ENCODE measurements around the gene KCNK4. TPM values are rescaled to one million over a fixed set of nuclear protein-coding genes. Genes with fewer than 3 reads are reported as not detected.

KCNK4 gene
- total and polyA plus RNA-seq, 2 of the 13 experiments (the other 11 are each of a cell fraction or from before 2014, with no cell fraction given), result not detected

DNA sequence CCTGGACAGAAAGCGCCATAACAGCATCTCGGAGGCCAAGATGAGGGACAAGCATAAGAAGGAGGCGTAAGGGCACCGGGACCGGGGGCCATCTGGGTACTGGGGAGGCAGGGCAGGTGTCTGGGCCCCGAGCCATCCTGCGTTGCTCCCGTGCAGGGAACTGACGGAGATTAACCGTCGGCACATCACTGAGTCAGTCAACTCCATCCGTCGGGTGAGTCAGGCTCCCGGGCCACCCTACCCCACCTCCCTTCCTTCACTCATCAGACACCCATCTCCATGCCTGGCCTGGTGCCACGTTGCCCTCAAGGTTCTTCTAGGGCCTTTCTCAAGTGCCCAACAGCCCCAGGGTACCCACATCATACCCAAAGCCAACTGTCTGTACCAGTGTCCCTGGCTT lies 24.8 kb upstream of the KCNK4 start (continued):
- TF ChIP-seq IRF1 (CRISPR knock-in tag; IDR thresholded peaks at IDR 0.05; ENCODE audit: low read depth) (no peak), SUZ12 (IDR thresholded peaks at IDR 0.05; ENCODE audit: low read depth, low read length) (no peak)

DNA sequence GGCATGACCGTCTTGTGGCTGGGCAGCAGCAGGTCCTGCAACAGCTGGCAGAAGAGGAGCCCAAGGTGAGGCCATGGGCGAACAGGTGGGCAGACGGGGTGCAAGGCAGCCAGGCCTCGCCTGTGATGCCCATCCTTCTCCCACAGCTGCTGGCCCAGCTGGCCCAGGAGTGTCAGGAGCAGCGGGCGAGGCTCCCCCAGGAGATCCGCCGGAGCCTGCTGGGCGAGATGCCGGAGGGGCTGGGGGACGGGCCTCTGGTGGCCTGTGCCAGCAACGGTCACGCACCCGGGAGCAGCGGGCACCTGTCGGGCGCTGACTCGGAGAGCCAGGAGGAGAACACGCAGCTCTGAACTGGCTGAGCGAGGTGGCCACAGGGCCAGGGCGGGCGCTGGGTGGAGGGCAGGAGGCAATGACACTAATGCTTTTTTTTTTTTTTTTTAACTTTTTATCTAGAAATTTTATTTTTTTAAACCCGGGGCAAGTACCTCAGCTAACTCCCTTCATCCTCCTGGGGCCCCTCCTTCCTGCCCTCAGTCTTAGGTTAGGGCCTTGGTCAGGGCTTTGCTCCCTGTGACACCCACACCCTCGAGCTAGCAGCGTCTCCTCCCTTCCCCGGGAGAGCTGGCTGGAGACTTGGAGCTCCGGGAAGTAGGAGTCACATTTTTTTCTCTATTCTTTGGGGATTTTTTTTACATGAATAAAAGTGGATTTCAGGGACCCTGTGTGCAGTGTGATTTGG lies 23.7 kb upstream of the KCNK4 start:
- no peak for ATAC-seq
- no peak overlapping the region for H3K4me3 ChIP-seq (replicated peaks in 1 of 3; ENCODE audit: insufficient read depth in 1 of 3, low read depth in 2 of 3, low read length in 3 of 3)
- DNase-seq (ENCODE audit: low spot score), result no peak
- H3K27ac ChIP-seq (ENCODE audit: extremely low read length, insufficient read depth, low read length), result no peak overlapping the region
- WGBS (ENCODE audit: low lambda C conversion rate), result 91% methylated on average over 20 of the region's 27 CpGs
- BruUV-seq (replicated peaks), result no TSS peak
- peaks cover 10% of the 10 kb centered on the region for H3K79me2 ChIP-seq (ENCODE audit: insufficient read depth, low read length)
- intact Hi-C loops (cut with micrococcal nuclease; ENCODE audit: unreplicated experiment), result no loop called here
- ChIA-PET POLR2A (interaction anchor here (0.7 to 5.9 kb wide), 6 partner anchors 15 to 63 kb away, joined by 3 to 113 read pairs (median 8); partner anchors contain the start of genes BAD, ESRRA, FKBP2 and PPP1R14B), CTCF (ENCODE audit: low intra/inter-chr PET ratio, low total read pairs) (no interaction called here)
- H2AFZ ChIP-seq (ENCODE audit: low read length), result no peak overlapping the region
- no peaks in the 10 kb centered on the region for H3K9me3 ChIP-seq (ENCODE audit: low read length)
- in situ Hi-C loops (cut with HindIII; ENCODE audit: extremely low pct_ligation_motif_present, low pct_unique_long_range_greater_than_20kb), result no loop called here
- H4K20me1 ChIP-seq (ENCODE audit: insufficient read depth, low read length), result no peaks in the 10 kb centered on the region
- peak overlapping the region; percentile 75; the same call in 1 of the 2 replicates for H3K9ac ChIP-seq (ENCODE audit: insufficient read depth, low read depth, low read length)
- peaks cover 1 to 13% of the 10 kb centered on the region in 2 experiments; a peak in 4 of 5 replicates for H3K36me3 ChIP-seq (replicated peaks in 1 of 2; ENCODE audit: control insufficient read depth in 1 of 2, insufficient read depth in 2 of 2, low read length in 2 of 2)
- H3K4me2 ChIP-seq (ENCODE audit: low read depth, low read length), result peak overlapping the region; percentile 95; the same call in 1 of the 2 replicates
- H3K27me3 ChIP-seq (ENCODE audit: control insufficient read depth in 1 of 2, insufficient read depth in 2 of 2, low read length in 2 of 2), result no peaks in the 10 kb centered on the region
- H3K4me1 ChIP-seq (ENCODE audit: insufficient read depth, low read length), result peaks cover 22% of the 10 kb centered on the region
- no peak for FAIRE-seq
- TF ChIP-seq SMAD3 (CRISPR knock-in tag; IDR thresholded peaks at IDR 0.05), result no peak
- 0 out of 2 replicates have a peak, but pooled peaks have one; percentile 7 for TF ChIP-seq ZNF143 (CRISPR knock-in tag; IDR thresholded peaks at IDR 0.05)
- TF ChIP-seq, protein P1, sequence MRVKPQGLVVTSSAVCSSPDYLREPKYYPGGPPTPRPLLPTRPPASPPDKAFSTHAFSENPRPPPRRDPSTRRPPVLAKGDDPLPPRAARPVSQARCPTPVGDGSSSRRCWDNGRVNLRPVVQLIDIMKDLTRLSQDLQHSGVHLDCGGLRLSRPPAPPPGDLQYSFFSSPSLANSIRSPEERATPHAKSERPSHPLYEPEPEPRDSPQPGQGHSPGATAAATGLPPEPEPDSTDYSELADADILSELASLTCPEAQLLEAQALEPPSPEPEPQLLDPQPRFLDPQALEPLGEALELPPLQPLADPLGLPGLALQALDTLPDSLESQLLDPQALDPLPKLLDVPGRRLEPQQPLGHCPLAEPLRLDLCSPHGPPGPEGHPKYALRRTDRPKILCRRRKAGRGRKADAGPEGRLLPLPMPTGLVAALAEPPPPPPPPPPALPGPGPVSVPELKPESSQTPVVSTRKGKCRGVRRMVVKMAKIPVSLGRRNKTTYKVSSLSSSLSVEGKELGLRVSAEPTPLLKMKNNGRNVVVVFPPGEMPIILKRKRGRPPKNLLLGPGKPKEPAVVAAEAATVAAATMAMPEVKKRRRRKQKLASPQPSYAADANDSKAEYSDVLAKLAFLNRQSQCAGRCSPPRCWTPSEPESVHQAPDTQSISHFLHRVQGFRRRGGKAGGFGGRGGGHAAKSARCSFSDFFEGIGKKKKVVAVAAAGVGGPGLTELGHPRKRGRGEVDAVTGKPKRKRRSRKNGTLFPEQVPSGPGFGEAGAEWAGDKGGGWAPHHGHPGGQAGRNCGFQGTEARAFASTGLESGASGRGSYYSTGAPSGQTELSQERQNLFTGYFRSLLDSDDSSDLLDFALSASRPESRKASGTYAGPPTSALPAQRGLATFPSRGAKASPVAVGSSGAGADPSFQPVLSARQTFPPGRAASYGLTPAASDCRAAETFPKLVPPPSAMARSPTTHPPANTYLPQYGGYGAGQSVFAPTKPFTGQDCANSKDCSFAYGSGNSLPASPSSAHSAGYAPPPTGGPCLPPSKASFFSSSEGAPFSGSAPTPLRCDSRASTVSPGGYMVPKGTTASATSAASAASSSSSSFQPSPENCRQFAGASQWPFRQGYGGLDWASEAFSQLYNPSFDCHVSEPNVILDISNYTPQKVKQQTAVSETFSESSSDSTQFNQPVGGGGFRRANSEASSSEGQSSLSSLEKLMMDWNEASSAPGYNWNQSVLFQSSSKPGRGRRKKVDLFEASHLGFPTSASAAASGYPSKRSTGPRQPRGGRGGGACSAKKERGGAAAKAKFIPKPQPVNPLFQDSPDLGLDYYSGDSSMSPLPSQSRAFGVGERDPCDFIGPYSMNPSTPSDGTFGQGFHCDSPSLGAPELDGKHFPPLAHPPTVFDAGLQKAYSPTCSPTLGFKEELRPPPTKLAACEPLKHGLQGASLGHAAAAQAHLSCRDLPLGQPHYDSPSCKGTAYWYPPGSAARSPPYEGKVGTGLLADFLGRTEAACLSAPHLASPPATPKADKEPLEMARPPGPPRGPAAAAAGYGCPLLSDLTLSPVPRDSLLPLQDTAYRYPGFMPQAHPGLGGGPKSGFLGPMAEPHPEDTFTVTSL (CRISPR knock-in tag; IDR thresholded peaks at IDR 0.05; ENCODE audit: borderline replicate concordance), result no peak
- no peak for TF ChIP-seq FOSL1 (CRISPR knock-in tag; IDR thresholded peaks at IDR 0.05; ENCODE audit: borderline replicate concordance)
- TF ChIP-seq, protein P2, sequence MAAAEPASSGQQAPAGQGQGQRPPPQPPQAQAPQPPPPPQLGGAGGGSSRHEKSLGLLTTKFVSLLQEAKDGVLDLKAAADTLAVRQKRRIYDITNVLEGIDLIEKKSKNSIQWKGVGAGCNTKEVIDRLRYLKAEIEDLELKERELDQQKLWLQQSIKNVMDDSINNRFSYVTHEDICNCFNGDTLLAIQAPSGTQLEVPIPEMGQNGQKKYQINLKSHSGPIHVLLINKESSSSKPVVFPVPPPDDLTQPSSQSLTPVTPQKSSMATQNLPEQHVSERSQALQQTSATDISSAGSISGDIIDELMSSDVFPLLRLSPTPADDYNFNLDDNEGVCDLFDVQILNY (CRISPR knock-in tag; conservative IDR thresholded peaks at IDR 0.05), result no peak
- TF ChIP-seq MAFF (IDR thresholded peaks at IDR 0.05; ENCODE audit: low read depth, low read length), result no peak
- no peak for TF ChIP-seq KDM2A (CRISPR knock-in tag; IDR thresholded peaks at IDR 0.05; ENCODE audit: borderline replicate concordance, low read depth)
- TF ChIP-seq EHMT2 (IDR thresholded peaks at IDR 0.05; ENCODE audit: borderline replicate concordance, low read depth, low read length), result no peak
- no peak for TF ChIP-seq FOXK2 (IDR thresholded peaks at IDR 0.05)
- no peak for TF ChIP-seq BCL6 (CRISPR knock-in tag; IDR thresholded peaks at IDR 0.05)
- TF ChIP-seq SMC3 (IDR thresholded peaks at IDR 0.05; ENCODE audit: low read length), result no peak

Data from HepG2 (cell line).